ENCODE results near the gene VTI1A.
"Not testable (repeated sequence)": the region's sequence is repeated elsewhere in the genome, so short reads cannot be mapped to it uniquely, and the experiment has no call there.

Gene VTI1A

DNA sequence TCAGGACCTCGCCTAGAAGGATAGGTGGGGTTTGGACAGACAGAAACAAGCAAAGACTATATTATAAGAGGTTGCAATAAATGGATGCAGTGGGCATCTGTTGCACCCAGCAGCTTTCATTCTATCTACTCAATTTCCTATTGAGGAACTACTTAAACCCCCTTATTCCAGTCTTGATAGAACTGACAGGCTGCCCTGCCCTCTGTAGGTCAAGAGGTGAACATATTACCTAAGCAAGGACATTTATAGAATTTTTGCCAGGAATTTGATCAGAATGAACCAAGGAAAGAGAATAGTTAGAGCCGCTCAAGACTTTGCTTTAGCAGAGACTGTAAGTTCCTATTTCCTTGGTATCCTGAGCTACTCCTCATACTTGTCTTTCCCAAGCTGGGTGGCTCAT lies 9.5 kb downstream of the VTI1A start:
- DNase-seq, result no peak

DNA sequence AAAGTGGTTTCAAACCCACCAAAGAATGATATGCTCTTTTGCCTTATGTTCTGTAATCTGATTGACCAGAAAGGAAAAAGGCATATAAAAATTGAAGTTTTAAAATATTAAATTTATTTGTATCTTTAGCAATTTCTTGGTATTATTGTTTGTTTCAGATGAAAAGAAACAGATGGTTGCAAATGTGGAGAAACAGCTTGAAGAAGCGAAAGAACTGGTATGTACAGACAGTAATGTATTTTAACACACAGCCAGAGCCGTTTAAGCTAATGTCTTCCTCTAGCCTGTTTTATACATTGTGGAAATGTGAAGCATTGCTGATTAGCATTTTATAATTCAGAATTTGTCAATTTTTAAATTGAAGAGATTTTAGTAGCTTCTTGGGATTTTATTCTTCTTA lies 13.4 kb downstream of the VTI1A start:
- no peak for DNase-seq

DNA sequence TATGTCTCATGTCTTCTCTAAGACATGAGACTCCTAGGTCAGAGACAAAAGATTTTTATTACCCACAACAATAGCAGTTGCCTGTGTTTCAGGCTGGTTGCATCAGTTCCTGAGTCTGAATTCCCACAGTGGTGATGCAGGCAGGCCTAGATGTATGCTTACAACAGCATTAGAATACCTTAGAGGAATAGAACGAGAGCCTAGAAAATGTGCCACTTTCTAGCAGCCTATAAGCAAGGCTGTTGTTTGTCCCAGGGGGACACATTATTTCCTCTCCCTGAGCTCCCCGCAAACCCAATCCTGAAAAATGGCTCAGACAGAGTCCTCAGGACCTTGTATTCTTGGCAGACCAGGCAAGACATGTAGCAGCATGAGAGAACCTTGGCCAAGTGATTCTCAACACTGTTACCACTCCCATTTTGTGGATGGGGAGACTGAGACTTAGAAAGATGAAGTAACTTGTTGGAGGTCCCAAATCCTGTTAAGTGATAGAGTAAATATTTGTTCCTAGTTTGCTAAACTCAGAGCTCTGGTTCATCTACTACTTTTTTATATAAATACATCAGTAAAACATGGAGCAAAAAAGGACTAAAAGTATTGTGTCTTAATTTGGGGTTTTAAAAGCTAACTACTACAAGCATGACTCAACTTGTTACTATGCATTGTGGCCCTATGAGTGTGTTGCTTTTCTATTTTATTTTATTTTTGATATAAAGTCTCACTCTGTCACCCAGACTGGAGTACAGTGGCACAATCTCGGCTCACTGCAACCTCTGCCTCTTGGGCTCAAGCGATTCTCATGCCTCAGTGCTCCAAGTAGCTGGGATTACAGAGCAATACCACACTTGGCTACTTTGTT lies 14.2 kb downstream of the VTI1A start:
- peak; percentile 30 for DNase-seq

DNA sequence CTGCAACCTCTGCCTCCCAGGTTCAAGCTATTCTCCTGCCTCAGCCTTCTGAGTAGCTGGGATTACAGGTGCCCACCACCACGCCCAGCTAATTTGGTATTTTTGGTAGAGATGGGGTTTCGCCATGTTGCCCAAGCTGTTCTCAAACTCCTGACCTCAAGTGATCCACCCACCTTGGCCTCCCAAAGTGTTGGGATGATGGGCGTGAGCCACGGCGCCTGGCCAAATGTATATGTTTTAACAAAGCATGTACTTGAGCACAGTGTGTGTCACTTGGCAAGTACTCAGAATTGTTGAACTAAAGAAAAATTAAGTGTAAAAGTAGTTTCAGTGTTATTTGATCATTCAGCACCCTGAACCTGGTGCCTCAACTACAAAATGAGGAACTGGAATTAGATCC lies 17.1 kb downstream of the VTI1A start:
- DNase-seq, result not testable (repeated sequence)

DNA sequence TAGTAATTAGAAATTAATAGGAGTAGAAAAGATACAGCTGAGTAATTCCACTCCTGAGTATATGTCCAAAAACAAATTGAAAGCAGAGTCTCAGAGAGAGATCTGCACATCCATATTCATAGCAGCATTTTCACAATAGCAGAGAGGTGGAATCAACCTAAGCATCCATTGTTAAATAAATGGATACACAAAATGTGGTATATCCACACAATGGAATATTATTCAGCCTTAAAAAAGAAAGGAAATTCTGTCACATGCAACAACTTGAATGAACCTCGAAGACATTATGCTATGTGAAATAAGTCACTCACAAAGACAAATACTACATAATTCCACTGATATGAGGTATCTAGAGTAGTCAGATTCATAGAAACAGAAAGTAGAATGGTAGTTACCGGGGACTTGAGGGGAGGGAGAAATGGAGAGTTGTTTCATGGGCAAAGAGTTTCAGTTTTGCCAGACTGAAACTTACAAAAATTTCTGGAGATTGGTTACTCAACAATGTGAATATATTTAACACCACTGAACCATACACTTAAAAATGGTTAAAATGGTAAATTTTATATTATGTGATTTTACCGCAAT lies 18.4 kb downstream of the VTI1A start:
- no peak for DNase-seq

DNA sequence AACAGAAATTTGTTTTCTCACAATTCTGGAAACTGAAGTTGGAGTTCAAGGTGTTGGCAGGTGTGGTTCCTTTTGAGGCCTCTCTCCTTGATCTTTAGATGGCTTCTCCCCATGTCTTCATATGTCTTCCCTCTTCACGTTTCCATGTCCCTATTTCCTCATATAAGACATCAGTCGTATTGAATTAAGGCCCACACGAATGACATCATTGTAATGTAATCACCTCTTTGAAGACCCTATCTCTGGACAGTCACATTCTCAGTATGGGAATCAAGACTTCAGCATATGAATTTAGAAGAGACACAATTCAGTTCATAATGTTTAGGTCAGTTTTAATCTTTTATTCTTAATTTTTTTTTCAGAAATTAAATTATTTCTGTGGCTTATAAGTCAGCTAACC lies 19.8 kb downstream of the VTI1A start:
- DNase-seq, result no peak

DNA sequence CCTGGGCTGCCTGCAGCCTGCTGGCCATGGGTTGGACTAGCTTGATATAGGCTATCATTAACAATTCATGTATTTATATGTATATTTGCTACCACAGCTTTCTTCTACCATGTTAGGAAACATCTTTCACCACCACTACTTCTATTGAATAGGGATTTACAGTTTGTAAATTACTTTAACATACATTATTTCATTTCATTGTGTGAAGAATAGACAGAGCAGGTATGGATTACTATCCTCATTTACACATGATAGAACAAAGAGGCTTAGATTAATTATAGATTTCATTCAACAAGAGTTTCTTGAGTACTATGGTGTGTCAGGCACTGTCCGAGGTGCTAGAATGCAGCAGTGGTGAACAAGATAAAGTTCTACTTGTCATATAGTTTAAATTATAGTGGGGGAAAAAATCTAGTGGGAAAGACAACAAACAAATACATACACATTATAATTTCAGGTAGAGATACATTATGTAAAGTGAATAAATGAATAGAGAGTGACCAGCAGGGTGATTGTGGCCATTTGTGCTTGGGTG lies 20.6 kb downstream of the VTI1A start:
- DNase-seq, result no peak

DNA sequence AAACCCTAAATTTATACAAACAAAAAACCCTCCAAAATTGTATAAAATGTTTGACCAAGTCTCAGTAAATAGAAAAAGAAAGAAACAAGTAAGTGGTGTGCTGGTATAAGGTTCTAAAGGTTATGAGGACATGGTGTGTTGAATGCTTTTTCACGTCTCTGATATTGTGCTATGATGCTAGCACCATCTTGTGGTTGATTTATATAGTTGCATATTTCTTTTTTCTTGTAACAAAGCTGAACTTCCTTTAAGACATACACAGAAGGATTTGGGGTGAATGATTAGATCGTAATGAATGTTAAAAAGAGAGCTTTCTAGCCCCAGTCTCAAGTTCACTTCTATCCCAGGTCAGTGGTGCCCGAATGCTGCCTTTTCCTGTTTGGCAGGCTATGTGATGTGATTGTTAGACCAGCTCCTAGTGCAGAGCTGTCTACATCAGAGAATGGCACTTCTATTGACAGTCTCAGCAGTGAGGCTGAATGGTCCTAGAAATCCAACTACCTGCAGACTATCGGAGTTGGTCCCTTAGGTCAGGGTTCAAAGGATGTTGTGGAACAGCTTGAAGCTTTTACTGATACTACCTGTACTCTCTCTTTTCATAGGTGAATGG lies 25.0 kb downstream of the VTI1A start:
- DNase-seq, result peak; percentile 56

DNA sequence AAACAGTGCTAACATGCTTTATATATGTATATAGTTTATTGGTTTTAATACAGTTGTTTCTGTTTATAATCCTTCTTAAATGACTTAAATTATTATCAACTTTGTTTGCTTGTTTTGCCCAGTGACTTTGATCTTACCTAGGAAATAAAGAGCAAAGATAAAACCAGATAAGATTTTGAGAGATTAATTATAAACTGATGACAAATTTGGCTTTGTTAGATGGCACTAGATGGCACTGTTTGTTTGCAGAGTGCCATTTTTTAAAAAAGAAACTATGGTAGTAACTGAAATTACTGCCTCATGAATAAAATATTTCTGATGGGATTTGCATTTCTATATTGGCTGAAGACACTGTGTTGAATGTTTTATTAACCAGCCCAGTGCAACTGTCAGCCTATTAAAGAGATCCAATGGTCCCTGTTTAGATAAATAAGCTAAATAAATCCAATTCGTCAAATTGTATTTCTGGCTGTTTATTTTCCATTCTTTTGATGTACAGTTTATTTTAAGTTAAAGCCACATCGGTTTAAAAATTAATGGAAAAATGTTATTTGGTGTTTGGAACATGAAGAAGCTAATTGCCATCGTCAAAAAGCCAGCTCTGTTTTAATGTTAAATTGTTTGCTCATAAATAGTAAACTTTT lies 28.7 kb downstream of the VTI1A start:
- DNase-seq, result no peak

DNA sequence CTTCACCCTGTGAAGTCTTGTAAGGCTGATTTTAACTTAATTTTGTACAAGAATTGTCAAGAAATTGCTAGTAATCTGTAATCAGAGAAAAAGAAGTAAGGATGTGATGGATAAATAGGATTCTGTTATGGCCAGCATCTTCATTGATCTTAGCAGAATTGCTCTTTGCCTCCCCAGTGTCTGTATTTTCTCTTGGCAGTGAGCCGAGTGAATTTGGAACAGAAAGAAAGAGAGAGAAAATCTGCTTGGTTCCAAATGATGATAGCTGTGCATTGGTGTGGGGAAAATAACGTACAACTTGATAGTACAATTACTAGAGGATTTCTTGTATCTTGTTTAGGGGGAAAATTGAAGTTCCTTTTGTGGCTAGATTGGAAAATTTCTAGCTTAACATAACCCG lies 34.6 kb downstream of the VTI1A start:
- no peak for DNase-seq

DNA sequence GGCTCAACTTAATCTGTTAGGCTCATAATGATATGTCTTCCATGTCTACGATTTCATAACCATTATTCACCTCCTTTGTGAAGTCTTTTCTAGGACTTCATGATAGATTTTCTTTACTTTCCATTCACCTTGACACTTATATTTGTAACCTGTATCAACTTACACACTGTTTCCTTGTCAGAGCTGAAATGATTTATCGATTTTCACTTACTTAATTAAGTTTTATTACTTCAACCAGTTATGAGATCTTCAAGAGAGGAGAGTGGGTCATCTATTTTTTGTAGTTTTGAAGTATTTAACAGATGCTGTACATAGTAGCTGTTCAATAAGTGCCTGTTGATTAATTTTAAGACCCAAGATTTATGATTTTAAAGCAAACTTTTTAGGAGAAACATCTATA lies 37.4 kb downstream of the VTI1A start:
- DNase-seq, result no peak

DNA sequence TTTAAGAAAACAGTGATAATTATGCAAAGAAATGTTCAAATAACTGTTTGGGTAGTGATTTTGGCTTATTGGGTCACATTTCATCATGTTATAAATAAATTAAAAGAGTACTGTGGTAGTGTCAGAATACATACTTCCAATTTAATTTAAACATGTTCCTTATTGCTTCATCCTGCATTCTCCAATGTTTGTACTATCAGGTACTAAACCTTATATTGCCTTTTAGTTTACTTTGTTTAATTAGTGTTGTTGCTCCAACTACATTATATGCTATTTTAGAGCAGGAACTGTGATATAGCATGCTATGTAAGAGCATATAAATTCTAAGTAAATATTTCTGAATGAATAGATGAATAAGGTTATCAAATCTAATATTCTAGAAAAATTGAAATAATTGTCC lies 40.9 kb downstream of the VTI1A start:
- DNase-seq, result no peak

DNA sequence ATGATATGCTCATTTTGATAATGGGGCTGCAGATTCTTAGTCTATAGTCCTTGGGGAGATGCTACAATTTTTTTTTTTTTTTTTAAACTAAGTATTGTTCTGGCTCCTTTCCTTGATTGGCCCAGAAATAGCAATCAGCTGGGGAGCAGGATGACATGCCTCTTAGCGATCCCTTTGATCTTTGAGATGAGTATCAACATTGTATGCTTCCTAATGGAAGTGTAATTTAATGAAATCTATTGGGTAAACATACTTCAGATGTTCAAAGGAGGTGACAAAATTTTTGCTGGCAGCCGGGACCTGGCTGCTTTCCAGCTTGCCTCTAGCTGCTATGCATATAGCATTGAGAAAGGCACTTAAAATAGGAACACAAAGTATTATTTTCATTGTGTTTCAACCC lies 43.5 kb downstream of the VTI1A start:
- no peak for DNase-seq

DNA sequence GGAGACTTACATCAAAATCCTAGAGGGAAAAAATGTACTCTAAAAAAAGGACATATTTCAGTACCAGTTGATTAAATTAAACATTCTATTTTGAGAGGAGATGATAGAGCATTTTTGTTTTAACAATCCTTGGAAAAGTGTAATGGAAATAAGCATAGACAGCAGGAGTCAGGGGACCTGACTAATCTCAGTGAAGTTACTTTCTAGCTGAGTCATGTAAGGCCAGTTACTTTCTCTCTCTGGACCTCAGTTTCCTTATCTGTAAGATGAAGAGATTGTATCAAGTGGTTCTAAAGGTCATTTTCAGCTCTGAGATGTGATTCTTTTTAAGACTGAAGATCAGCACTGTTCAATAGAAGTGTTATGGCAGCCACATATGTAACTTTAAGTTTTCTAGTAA lies 44.1 kb downstream of the VTI1A start:
- DNase-seq, result no peak

DNA sequence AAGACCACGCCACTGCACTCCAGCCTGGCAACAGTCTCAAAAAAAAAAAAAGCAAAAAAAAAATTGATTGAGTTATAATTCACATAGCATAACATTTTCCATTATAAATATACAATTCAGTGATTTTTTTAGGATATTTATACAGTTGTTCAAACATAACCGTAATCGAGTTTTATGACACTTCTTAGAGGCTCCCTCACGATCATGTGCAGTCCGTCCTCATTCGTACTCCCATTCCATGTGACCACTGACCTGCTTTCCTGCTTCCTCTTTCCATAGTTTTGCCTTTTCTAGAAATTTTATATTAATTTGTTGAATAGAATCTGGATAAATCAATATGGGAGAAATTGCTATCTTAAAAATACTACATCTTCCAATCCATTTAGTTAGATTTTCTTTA lies 45.7 kb downstream of the VTI1A start:
- no peak for DNase-seq

DNA sequence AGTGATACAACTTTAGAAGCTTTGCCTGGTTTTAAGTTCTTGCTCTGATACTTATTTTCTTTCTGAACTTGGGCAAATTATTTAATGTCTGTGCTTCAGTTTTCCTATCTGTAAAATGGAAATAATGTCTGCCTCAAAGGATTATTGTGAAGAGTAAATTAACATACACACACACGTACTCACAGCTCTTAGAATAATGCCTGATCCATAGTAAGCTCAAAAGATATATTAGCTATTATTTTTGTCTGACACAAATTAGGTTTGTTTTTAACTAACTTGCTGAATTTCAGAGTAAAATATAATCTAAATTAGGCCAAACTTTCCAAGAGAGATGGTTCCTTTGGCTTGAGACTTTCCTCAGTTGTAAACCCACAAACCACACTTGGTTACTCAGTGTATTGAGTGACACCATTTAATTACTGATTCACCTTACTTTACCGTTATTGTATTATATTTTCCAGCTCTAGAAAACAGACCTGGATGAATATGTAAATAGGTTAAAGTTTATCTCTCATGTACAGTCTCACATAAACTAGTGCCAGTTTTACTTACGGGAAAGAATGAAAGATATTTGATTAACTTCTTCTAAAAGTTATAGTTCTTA lies 50.4 kb downstream of the VTI1A start:
- DNase-seq, result no peak

DNA sequence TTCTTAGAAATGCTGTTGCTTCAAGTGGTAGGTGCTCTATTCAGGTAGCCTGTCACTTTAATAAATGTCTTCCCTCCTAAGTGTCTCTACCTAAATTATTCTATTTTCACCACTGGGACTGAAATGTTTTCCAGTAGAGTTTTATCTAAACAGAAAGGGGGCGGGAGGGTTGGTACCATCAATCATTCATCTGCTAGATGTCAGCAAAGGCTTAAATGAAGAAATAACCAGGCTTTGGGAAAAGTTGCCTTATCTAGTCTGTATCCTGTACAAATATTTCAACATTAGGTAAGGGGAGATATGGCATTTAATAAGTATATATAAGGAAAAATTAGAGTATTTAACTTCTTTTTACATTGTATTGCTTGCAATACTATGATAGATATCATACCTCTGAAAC lies 51.8 kb downstream of the VTI1A start:
- DNase-seq, result no peak

DNA sequence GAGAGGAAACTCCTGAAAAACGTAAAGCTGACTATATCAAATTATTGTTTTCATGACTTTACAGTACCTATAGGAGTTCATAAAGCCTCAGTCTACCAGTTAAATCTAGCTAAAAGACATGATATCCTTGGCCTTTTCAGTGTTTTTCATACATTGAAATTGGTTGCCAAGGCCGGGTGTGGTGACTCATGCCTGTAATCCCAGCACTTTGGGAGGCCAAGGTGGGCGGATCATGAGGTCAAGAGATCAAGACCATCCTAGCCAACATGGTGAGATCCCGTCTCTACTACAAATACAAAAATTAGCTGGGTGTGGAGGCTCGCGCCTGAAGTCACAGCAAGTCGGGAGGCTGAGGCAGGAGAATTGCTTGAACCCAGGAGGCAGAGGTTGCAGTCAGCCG lies 53.0 kb downstream of the VTI1A start:
- not testable (repeated sequence) for DNase-seq

DNA sequence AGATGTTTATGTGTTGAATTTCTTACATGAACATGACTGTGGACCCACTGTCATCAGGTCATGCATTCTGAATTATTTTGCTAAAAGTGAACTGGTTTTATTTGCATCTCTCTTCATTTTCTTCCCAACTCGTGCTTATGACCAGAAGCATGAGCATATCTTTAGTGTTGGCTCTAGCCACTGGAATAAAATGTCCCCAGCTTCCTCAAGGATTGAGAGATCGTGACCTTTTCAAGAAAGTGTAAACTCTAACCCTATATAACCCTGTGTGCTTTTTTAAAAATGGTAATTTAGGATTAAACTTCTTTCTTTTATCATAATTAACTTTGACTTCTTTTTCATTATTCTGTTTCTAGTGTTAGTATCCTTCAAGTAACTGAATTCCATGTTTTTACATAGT lies 55.5 kb downstream of the VTI1A start:
- DNase-seq, result no peak

DNA sequence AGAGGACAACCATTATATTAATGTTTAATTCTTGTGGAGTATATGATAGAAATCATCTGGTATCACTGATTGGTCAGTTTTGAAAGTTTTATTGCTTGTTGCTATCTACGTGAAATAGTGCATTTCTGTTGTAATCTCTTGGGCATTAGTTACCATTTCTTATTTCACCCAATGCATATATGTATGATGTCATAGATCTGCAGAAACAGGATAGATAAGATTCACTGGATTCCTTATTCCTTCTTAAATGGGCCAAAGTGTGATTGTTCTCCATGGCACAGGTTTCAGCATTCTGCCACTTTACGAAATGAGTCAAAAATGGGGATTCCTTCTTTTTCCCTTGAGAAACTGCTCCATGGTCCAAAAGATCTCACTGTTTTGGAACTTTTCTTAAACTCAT lies 56.6 kb downstream of the VTI1A start:
- no peak for DNase-seq

DNA sequence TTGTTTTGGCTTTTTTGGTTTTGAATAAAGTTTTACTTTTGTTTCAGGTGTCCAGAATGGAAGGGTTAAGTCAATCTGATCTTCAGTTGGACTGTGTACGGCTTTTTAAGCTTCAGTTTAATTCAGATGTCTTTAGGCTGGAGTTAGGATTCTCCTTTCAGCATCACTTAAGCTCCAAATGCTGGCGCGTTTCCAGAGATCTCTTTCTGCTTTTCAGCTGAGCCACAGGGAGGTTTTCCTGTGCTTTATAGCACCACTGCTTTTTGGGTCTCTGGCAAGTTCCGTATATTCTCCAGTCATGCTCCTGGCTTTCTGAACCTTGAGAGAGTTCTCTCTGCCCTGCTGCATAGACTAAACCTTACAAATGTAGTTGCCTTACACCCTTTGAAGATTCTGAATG lies 60.0 kb downstream of the VTI1A start:
- DNase-seq, result no peak

DNA sequence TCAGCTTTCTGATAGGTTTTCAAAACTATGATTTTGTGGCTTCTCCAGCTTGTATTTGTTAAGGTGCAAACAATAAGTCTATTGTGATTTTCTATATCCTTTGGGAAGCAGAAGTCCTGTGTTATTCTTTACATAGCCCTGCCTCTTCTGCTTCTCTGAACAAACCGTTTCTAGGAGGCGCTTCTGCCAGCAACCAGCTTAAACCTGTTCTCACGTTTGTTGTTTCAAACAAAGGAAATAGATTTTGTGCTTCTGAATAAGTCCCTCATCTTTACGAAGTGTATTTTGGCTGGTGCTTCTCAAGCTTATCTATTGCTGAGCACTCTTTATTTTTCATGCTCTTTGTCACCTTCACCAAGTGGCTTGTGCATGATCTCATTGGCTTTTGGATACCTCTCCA lies 61.0 kb downstream of the VTI1A start:
- DNase-seq, result no peak
